ENCODE data around the gene GPRIN3. TPM values are rescaled to one million over a fixed set of nuclear protein-coding genes. Genes with fewer than 3 reads are reported as not detected.

GPRIN3 gene
- total RNA-seq, 4 donors from 2014 or later, result 5.7 to 28.7 (median 8.8) TPM

GRCh38 chr4:89218587-89218986 is 89.0 kb downstream of the GPRIN3 start:
- TF ChIP-seq, protein P1, sequence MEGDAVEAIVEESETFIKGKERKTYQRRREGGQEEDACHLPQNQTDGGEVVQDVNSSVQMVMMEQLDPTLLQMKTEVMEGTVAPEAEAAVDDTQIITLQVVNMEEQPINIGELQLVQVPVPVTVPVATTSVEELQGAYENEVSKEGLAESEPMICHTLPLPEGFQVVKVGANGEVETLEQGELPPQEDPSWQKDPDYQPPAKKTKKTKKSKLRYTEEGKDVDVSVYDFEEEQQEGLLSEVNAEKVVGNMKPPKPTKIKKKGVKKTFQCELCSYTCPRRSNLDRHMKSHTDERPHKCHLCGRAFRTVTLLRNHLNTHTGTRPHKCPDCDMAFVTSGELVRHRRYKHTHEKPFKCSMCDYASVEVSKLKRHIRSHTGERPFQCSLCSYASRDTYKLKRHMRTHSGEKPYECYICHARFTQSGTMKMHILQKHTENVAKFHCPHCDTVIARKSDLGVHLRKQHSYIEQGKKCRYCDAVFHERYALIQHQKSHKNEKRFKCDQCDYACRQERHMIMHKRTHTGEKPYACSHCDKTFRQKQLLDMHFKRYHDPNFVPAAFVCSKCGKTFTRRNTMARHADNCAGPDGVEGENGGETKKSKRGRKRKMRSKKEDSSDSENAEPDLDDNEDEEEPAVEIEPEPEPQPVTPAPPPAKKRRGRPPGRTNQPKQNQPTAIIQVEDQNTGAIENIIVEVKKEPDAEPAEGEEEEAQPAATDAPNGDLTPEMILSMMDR (IDR thresholded peaks at IDR 0.05; ENCODE audit: low read depth), result no peak

DNA sequence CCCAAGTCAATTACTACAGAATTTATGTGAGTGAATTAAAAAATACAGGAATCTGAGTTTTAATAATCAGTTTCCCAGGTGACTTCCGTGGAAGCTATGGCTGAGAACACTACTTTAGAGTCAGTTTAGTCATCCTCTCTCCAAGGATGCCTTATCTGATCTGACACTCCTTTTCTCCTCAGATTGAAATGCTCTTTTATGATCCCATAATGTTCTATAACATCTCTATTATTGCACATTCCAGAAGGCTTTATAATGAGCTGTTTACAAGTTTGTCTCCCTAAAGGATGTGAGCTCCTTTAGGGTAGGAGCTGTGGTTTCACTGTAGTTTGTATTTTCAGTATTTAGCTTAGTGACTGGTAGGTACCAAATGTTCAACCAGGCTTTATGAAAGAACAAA is 90.0 kb downstream of the GPRIN3 start:
- TF ChIP-seq, protein P1 (IDR thresholded peaks at IDR 0.05; ENCODE audit: low read depth), result no peak

GRCh38 chr4:89216866-89217265 is 90.7 kb downstream of the GPRIN3 start:
- TF ChIP-seq, protein P1 (IDR thresholded peaks at IDR 0.05; ENCODE audit: low read depth), result no peak

DNA sequence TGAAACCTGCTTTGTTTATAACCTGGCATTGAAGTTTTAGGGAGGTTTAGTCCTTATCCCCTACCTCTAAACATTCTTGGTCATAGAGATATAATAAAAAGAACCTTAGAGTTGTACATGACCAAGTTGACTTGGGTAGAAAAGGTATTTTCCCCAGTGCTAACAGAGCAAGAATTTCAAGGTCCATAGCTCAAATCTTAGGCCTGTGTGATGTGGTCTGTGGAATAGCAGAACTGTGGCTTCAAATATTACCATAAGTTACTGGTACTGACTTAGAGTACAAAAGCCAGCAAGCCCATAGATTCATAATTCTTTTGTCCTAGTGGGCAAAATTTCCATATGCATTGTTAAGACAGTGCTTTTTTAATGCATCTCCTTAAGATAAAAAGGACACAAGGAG is 91.2 kb downstream of the GPRIN3 start:
- TF ChIP-seq, protein P1 (IDR thresholded peaks at IDR 0.05; ENCODE audit: low read depth), result no peak

GRCh38 chr4:89215736-89216135 is 91.9 kb downstream of the GPRIN3 start:
- TF ChIP-seq, protein P1 (IDR thresholded peaks at IDR 0.05; ENCODE audit: low read depth), result no peak

- TF ChIP-seq, protein P1 (IDR thresholded peaks at IDR 0.05; ENCODE audit: low read depth), result no peak
These were observed 93.3 kb downstream of the GPRIN3 start for GRCh38 chr4:89214308-89214707.

DNA sequence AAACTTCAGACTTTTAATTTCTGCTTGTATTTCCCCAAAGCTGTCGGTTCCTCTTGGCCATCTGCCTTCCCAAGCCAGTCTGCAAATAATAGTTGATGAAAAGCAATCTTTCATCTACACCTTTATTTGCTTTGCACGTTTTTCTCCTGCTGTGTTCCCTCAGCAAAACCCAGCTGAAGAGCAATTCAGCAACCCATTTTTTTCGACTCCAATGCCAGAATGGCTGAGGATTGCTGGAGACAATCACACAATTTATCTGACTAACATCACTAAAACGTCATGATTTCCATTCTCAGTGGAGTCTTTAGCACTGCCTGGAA is 94.3 kb downstream of the GPRIN3 start:
- TF ChIP-seq, protein P1 (IDR thresholded peaks at IDR 0.05; ENCODE audit: low read depth), result no peak
